H1 (cell line): ENCODE results near the gene ACYP2.

ENCODE experiments used
- CTCF ChIP-seq, 3 experiments: IDR thresholded peaks; 1 replicate in 2 of 3; 2 replicates in 1 of 3; pipeline versions ENCODE4 v1.5.1 to v1.6.1; 2011; ENCODE audit warnings: low read length in 3 of 3, mild to moderate bottlenecking in 3 of 3, inconsistent platforms in 2 of 3, low read depth in 1 of 3, moderate library complexity in 1 of 3; ENCODE audit not compliant: insufficient read depth in 1 of 3; ENCODE audit errors: control extremely low read depth in 1 of 3
- EGR1 ChIP-seq: IDR thresholded peaks from 2 replicates; pipeline ENCODE4 v1.6.1; 2011; ENCODE audit warnings: low read depth, low read length, borderline replicate concordance
- EZH2 ChIP-seq: fragments of 200-600 bp; sonication (generic); IDR thresholded peaks from 2 replicates; pipeline ENCODE4 v1.7.1; 2012; ENCODE audit warnings: low read depth, mild to moderate bottlenecking, moderate library complexity, low read length, inconsistent platforms; ENCODE audit not compliant: severe bottlenecking
- JUND ChIP-seq: IDR thresholded peaks from 2 replicates; pipeline ENCODE4 v1.6.1; 2011; ENCODE audit warnings: mild to moderate bottlenecking, improper control_type of control experiment, low read length
- PHF8 ChIP-seq: fragments of 200-600 bp; sonication (generic); conservative IDR thresholded peaks from 2 replicates; pipeline ENCODE4 v1.7.1; 2012; ENCODE audit warnings: low read depth, mild to moderate bottlenecking, inconsistent platforms, low read length, moderate library complexity
- SIN3A ChIP-seq, 2 experiments: IDR thresholded peaks in 1 of 2; conservative IDR thresholded peaks in 1 of 2; 2 replicates each; pipeline ENCODE4 v1.6.1; 2011 to 2012; ENCODE audit warnings: low read length in 2 of 2, improper control_type of control experiment in 1 of 2, low read depth in 1 of 2, mild to moderate bottlenecking in 1 of 2
- USF2 ChIP-seq: IDR thresholded peaks from 2 replicates; pipeline ENCODE4 v1.6.1; 2011; ENCODE audit warnings: low read length, improper control_type of control experiment

- TF ChIP-seq CTCF (IDR thresholded peaks at IDR 0.05; ENCODE audit: control extremely low read depth in 1 of 3, insufficient read depth in 1 of 3, low read depth in 1 of 3, low read length in 3 of 3), result no peak
- TF ChIP-seq EZH2, result no peak
- no peak for TF ChIP-seq JUND
- no peak for TF ChIP-seq SIN3A (conservative IDR thresholded peaks at IDR 0.05 in 1 of 2, IDR thresholded peaks at IDR 0.05 in 1 of 2; ENCODE audit: low read depth in 1 of 2, low read length in 2 of 2)
- no peak for TF ChIP-seq USF2
- no peak for TF ChIP-seq EGR1
- TF ChIP-seq PHF8, result no peak
Observed at GRCh38 chr2:54208364-54209240, 93.2 kb downstream of the ACYP2 start.
